HG03108 (cell line): ENCODE data around the gene SLC37A2.
A peak's percentile ranks its signal among the peaks of the same experiment; 100 is the strongest.

Source experiments
- ATAC-seq: cut with Tn5 transposase; IDR thresholded peaks from one replicate; pipeline ENCODE4 v1.9.1; 2021; ENCODE audit warnings: moderate library complexity; ENCODE audit not compliant: unreplicated experiment

SLC37A2 gene

GRCh38 chr11:125070699-125071254 lies 7.7 kb downstream of the SLC37A2 start:
- ATAC-seq = peak; percentile 69

- no peak for ATAC-seq
These were observed 8.3 kb downstream of the SLC37A2 start for GRCh38 chr11:125071435-125071834.

GRCh38 chr11:125071846-125072217 lies 8.7 kb downstream of the SLC37A2 start:
- ATAC-seq = no peak

- ATAC-seq = peak; percentile 77
These were observed 9.3 kb downstream of the SLC37A2 start for GRCh38 chr11:125072218-125072960.

GRCh38 chr11:125072961-125073590 lies 10.0 kb downstream of the SLC37A2 start:
- no peak for ATAC-seq

- no peak for ATAC-seq
These were observed 10.7 kb downstream of the SLC37A2 start for GRCh38 chr11:125073616-125074483.

- no peak for ATAC-seq
These were observed 11.6 kb downstream of the SLC37A2 start for GRCh38 chr11:125074511-125075241.

GRCh38 chr11:125075242-125075625 lies 12.1 kb downstream of the SLC37A2 start:
- ATAC-seq = no peak

- no peak for ATAC-seq
These were observed 12.8 kb downstream of the SLC37A2 start for GRCh38 chr11:125075900-125076317.

GRCh38 chr11:125076378-125076945 lies 13.4 kb downstream of the SLC37A2 start:
- no peak for ATAC-seq

- ATAC-seq = no peak
These were observed 14.9 kb downstream of the SLC37A2 start for GRCh38 chr11:125078016-125078415.

GRCh38 chr11:125078516-125079140 lies 15.5 kb downstream of the SLC37A2 start:
- ATAC-seq = no peak

GRCh38 chr11:125079151-125079877 lies 16.2 kb downstream of the SLC37A2 start:
- no peak for ATAC-seq

GRCh38 chr11:125079878-125080530 lies 16.9 kb downstream of the SLC37A2 start:
- ATAC-seq = no peak

GRCh38 chr11:125080531-125080911 lies 17.4 kb downstream of the SLC37A2 start:
- no peak for ATAC-seq

- ATAC-seq = no peak
These were observed 18.1 kb downstream of the SLC37A2 start for GRCh38 chr11:125081098-125081798.

- no peak for ATAC-seq
These were observed 18.9 kb downstream of the SLC37A2 start for GRCh38 chr11:125082040-125082439.
